ENCODE data around the gene ELL2. TPM values are rescaled to one million over a fixed set of nuclear protein-coding genes. Genes with fewer than 3 reads are reported as not detected.

Gene ELL2
- polyA plus RNA-seq, 1 of the 3 experiments (the other 2 are of a cell fraction), result 18.4 TPM

DNA sequence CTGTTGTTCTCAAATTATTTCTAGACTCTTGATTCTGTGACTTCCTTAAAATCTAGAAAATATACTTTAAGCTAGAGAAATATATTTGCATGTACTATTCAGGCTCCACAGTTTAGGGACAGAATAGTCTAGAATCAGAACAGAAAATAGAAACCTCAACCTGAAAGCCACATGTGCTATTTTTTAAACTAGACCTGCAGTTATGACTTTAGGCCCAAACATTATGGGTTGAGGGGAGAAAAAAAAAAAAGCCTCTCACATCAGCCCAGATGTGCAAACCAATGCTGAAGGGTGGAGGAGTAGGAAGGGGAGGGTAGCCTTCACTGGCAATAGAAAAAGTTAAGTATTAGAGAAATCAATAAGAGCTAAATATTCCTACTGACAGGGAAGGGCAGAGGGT, 35.7 kb downstream of the ELL2 start (continued):
- TF ChIP-seq ZBTB33 (IDR thresholded peaks at IDR 0.05; ENCODE audit: borderline replicate concordance, low read depth) (no peak), EP300 (IDR thresholded peaks at IDR 0.05; ENCODE audit: borderline replicate concordance in 1 of 2, low read depth in 1 of 2, low read length in 1 of 2) (no peak)

- H3K9me2 ChIP-seq, result no peaks in the 10 kb centered on the region
- no peak overlapping the region for H3K9ac ChIP-seq
- H3K4me2 ChIP-seq, result no peak overlapping the region
- CTCF ChIA-PET, result interaction anchor here (1.1 kb wide), 1 partner anchor 66 kb away, joined by 4 read pairs; no protein-coding TSS in a partner anchor
- no peak overlapping the region for H3K4me3 ChIP-seq (ENCODE audit: low read depth in 2 of 2, low read length in 1 of 2)
- no peak overlapping the region for H3K27ac ChIP-seq (ENCODE audit: low read depth in 2 of 2, low read length in 1 of 2)
- H3K27me3 ChIP-seq (ENCODE audit: insufficient read depth), result no peaks in the 10 kb centered on the region
- H4K20me1 ChIP-seq (ENCODE audit: insufficient read depth), result peaks cover 48% of the 10 kb centered on the region
- POLR2A ChIA-PET, result no interaction called here
- WGBS (ENCODE audit: low lambda C conversion rate), result 91% methylated on average over 2 of the region's 2 CpGs
- H3K9me3 ChIP-seq, result no peaks in the 10 kb centered on the region
- DNase-seq, result no peak
- peaks cover 49% of the 10 kb centered on the region for H3F3A ChIP-seq (replicated peaks; ENCODE audit: insufficient read depth)
- no peak for TF ChIP-seq SMC3 (IDR thresholded peaks at IDR 0.05; ENCODE audit: low read depth, low read length)
- TF ChIP-seq POLR2AphosphoS5 (IDR thresholded peaks at IDR 0.05; ENCODE audit: low read depth, low read length), result no peak
- TF ChIP-seq TEAD4 (IDR thresholded peaks at IDR 0.05; ENCODE audit: borderline replicate concordance, insufficient read depth), result no peak
- H2AFZ ChIP-seq (ENCODE audit: low read depth), result no peak overlapping the region
- peaks cover 0 to 5% of the 10 kb centered on the region in 2 experiments; a peak in 1 of 4 replicates for H3K4me1 ChIP-seq (ENCODE audit: control insufficient read depth in 1 of 2, insufficient read depth in 2 of 2, low read depth in 1 of 2, low read length in 1 of 2)
- H3K79me2 ChIP-seq (ENCODE audit: insufficient read depth), result peaks cover 96% of the 10 kb centered on the region
- peaks cover 9 to 29% of the 10 kb centered on the region in 2 experiments for H3K36me3 ChIP-seq (replicated peaks in 1 of 2; ENCODE audit: control insufficient read depth in 1 of 2, insufficient read depth in 2 of 2, low read length in 1 of 2)
Measured at GRCh38 chr5:95925378-95925744, 36.3 kb downstream of the ELL2 start.

DNA sequence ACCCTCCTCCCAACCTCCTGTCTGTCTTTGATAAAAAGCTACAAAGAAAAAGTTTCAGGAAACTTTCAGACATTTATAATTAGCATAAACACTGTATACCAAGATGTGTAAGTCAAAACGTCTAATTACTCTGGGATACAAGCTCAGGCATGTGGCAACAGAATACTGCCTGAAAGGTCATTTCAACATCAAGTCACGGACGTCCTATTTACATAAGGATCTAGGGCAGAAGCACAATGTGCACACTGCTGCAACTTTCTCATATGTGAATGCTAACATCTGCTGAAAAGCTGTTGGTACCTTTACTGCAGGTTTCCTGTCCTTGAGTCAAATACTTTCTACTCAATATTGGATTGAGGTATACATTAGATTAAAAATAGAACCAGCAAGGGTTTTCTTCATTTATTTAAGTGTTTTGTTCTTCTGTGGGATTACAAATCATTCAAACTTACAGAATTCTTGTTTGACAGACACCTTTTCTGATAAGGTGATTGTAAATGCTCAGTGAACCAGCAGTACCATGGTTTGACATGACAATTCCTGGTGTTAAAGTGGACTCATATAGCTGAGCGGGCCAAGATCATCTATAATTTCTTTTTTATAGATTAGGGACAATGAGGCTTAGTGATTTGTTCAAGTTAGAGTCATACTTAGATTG, 36.8 kb downstream of the ELL2 start:
- WGBS (ENCODE audit: low lambda C conversion rate), result 83% methylated on average over 4 of the region's 4 CpGs
- H3K9me2 ChIP-seq, result no peaks in the 10 kb centered on the region
- no peak overlapping the region for H2AFZ ChIP-seq (ENCODE audit: low read depth)
- CTCF ChIA-PET, result interaction anchor here (1.1 to 1.2 kb wide), 2 partner anchors 11 kb away, joined by 3 to 4 read pairs; no protein-coding TSS in a partner anchor
- no peak overlapping the region for H3K4me2 ChIP-seq
- no peak for DNase-seq
- peaks cover 10 to 25% of the 10 kb centered on the region in 2 experiments for H3K36me3 ChIP-seq (replicated peaks in 1 of 2; ENCODE audit: control insufficient read depth in 1 of 2, insufficient read depth in 2 of 2, low read length in 1 of 2)
- 0 out of 4 replicates have a peak, but pooled peaks cover 0 to 4% of the 10 kb centered on the region in 2 experiments for H3K4me1 ChIP-seq (ENCODE audit: control insufficient read depth in 1 of 2, insufficient read depth in 2 of 2, low read depth in 1 of 2, low read length in 1 of 2)
- TF ChIP-seq TCF12 (IDR thresholded peaks at IDR 0.05) (no peak), RFX5 (IDR thresholded peaks at IDR 0.05; ENCODE audit: low read length) (no peak), MEF2A (IDR thresholded peaks at IDR 0.05; ENCODE audit: borderline replicate concordance, low read depth) (no peak), FOXM1 (IDR thresholded peaks at IDR 0.05; ENCODE audit: low read depth) (no peak), FOSL2 (IDR thresholded peaks at IDR 0.05; ENCODE audit: borderline replicate concordance, low read depth) (no peak), FOXJ3 (CRISPR knock-in tag; IDR thresholded peaks at IDR 0.05) (no peak), MXI1 (IDR thresholded peaks at IDR 0.05; ENCODE audit: low read depth, low read length) (no peak), ZBTB33 (IDR thresholded peaks at IDR 0.05; ENCODE audit: borderline replicate concordance, low read depth) (no peak)
- TF ChIP-seq, protein P1, sequence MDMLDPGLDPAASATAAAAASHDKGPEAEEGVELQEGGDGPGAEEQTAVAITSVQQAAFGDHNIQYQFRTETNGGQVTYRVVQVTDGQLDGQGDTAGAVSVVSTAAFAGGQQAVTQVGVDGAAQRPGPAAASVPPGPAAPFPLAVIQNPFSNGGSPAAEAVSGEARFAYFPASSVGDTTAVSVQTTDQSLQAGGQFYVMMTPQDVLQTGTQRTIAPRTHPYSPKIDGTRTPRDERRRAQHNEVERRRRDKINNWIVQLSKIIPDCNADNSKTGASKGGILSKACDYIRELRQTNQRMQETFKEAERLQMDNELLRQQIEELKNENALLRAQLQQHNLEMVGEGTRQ (IDR thresholded peaks at IDR 0.05; ENCODE audit: borderline replicate concordance, low read depth, low read length), result no peak
- H3K79me2 ChIP-seq (ENCODE audit: insufficient read depth), result peaks cover 96% of the 10 kb centered on the region
- no peaks in the 10 kb centered on the region for H3K9me3 ChIP-seq
- H3K27ac ChIP-seq (ENCODE audit: low read depth in 2 of 2, low read length in 1 of 2), result no peak overlapping the region
- H3K4me3 ChIP-seq (ENCODE audit: low read depth in 2 of 2, low read length in 1 of 2), result no peak overlapping the region
- peaks cover 44% of the 10 kb centered on the region for H3F3A ChIP-seq (replicated peaks; ENCODE audit: insufficient read depth)
- no peaks in the 10 kb centered on the region for H3K27me3 ChIP-seq (ENCODE audit: insufficient read depth)
- POLR2A ChIA-PET, result interaction anchor here (0.7 kb wide), 1 partner anchor 12 kb away, joined by 3 read pairs; no protein-coding TSS in a partner anchor
- H4K20me1 ChIP-seq (ENCODE audit: insufficient read depth), result peaks cover 48% of the 10 kb centered on the region
- no peak overlapping the region for H3K9ac ChIP-seq

Measured in SK-N-SH (cell line).